Stimulated activated CD4-positive, alpha-beta T cell treated with anti-CD3 and anti-CD28 coated beads, Interleukin-2, amount 100 ng/mL, for 24 hours (primary cell): ENCODE measurements around the gene SETD1A.

Experiments
- DNase-seq, 2 donors: peaks; one replicate each; pipeline ENCODE4 v3.0.0-alpha.2; 2020

Gene SETD1A

DNA sequence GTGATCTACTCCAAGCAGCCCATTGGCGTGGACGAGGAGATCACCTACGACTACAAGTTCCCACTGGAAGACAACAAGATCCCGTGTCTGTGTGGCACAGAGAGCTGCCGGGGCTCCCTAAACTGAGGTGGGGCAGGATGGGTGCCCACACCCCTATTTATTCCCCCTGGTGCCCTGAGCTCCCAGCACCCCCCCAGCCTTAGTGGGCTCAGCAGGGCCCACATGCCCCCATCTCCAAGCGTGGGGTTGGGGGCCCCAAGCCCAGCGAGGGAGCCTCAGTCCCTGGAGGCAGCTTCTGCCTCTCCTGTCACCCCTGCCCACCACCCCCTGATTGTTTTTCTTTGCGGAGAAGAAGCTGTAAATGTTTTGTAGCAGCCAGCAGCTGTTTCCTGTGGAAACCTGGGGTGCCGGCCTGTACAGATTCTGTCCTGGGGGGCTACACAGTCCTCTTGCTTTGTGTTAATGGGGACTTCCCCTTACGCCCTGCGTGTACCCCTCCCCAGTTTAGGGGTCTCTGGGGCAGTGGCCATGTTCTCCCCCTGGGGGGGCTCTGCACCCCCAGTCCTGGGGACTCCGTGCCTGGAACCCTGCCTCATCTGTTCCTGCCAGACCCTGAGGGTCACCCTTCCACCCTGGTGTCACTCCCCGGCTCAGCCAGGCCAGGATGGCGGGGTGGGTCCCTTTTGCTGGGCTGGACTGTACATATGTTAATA is 26.5 kb downstream of the SETD1A start:
- no peak for DNase-seq

DNA sequence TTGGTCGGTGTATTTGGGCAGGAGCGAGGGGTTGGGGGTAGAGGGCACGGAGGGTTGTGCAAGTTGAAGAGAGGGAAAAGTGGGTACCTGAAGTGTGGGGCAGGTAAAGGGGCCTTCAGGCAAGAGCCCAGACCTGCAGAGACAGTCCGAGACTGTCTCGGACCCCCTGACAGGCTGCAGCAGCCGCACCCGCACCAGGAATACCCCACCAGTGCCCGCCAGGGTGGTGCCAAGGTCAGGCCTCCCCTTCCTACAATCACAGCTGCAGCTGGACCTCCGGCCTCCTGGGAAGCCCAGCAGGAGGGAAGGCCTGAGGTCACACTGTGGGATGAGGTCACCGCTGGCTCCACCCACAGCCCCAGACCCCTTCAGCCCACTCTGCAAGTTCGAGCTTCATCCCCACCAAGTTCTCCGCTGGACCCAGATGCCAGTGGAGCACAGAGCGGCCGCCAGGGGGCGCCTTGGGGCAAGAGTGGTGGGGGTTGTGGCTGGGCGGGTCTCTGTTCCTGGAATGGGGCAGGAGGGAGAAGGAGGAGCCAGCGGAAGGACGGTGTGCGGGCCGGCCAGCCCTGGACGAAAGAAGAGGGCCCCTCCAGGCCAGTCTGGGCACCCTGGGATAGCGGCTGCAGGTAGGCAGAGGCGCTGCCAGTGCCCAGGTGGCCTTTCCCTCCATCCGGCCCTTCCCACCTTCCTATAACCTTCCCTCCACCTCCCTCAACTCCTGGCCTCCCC is 27.3 kb downstream of the SETD1A start, which contains the start of gene HSD3B7:
Gene HSD3B7 (plus strand): TSS at position 539 of the 732 bp plus-strand sequence. CDS start 452 bp downstream, outside the sequence.
- peak; percentile 89 to 90 for DNase-seq

DNA sequence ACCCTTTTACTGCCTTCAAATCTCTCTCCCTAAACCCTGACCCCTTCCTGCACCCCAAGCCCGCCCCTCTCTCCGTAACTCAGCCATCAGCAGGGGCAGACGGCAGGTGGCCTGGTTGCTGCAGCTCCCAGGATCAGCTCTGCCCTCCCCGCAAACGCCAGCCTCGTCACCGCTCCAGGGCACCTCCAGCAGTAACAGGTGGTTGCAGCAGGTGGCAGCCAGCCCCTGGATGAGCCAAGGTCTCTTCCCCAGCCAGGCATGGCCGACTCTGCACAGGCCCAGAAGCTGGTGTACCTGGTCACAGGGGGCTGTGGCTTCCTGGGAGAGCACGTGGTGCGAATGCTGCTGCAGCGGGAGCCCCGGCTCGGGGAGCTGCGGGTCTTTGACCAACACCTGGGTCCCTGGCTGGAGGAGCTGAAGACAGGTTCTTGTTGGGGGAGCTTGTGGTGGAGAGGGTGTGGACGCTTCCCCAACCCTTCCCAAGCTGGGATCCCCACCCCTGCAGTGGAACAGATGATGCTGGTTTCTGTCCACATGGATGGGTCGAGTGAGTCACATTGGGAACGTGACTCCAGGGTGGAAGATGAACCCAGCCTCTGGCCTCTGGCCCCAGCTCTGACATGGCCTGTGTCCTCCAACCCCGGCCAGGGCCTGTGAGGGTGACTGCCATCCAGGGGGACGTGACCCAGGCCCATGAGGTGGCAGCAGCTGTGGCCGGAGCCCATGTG is 28.0 kb downstream of the SETD1A start:
- no peak for DNase-seq

DNA sequence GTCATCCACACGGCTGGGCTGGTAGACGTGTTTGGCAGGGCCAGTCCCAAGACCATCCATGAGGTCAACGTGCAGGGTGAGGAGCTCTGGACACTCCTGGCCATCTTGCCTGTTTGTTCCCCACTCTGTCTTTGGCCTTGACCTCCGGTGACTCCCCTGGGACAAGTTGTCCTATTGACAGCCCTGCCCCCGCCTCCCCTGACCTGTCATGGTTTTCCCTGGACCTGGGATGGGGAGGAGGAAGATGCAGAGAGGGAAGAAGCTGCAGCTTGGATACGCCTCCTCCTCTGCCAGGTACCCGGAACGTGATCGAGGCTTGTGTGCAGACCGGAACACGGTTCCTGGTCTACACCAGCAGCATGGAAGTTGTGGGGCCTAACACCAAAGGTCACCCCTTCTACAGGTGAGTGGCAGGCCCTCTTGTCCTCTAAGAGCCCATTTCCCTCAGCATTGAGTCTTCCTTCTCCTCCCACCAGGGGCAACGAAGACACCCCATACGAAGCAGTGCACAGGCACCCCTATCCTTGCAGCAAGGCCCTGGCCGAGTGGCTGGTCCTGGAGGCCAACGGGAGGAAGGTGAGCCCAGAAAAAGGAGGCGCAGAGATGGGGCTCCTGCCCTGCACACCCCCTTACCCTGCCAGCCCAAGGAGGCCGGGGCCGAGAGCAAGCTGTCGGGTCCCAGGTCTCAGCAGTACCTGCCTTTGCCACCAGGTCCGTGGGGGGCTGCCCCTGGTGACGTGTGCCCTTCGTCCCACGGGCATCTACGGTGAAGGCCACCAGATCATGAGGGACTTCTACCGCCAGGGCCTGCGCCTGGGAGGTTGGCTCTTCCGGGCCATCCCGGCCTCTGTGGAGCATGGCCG is 28.8 kb downstream of the SETD1A start:
- no peak for DNase-seq

DNA sequence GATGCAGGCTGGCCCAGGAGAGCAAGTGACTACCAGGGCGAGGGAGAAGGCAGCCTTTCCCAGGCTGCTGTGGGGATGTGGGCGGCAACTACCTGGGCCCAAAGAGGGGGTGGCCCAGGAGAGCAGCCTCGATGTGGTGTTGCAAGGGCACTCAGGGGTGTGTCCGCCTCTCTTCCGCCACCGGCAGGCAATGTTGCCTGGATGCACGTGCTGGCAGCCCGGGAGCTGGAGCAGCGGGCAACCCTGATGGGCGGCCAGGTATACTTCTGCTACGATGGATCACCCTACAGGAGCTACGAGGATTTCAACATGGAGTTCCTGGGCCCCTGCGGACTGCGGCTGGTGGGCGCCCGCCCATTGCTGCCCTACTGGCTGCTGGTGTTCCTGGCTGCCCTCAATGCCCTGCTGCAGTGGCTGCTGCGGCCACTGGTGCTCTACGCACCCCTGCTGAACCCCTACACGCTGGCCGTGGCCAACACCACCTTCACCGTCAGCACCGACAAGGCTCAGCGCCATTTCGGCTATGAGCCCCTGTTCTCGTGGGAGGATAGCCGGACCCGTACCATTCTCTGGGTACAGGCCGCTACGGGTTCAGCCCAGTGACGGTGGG is 30.1 kb downstream of the SETD1A start:
- DNase-seq, result no peak

DNA sequence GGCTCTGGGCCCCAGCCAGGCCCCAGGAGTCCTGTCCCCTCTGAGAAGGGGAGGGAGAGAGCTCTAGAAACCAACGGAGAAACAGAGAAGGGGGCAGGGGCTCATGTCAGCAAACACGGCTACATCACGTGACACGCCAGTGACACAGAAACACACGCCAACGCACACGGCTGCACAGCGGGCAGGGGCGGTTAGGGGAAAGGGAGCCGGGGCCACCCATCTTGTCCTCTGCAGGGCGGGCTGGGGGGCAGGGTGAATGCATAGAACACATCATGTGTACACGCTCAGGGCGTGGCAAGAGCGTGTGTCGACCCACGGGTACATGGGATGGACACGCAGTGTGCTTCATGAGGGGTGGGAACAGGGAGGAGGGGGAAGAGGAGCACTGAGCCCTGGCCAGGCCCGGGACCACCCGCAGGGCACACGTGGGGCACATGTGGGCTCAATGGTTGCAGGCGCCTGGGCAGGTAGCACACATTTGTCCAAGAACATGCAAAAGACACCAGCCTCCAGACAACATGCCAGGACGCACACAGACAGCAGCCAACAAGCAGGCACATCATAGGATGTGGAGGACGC is 32.0 kb downstream of the SETD1A start:
- DNase-seq, result no peak

DNA sequence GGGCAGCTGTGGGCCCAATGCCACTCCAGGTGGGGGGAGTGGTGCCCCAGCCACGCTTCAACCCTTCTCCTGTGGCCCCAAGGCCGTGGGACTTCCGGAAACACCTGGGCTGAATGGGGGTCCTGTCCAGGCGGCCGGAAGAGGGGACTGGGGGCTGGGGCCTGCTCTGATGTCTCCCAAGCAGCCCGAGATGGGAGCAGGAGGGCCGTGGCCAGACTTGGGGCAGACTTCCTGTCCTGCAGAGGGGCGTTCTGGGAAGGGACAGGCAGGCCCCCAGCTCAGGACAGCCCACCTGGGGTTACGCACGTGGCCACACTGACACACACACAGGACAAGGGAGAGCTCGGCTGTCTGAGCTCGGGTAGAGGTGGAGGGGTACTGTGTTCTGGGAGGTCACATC is 32.6 kb downstream of the SETD1A start:
- DNase-seq, result no peak

DNA sequence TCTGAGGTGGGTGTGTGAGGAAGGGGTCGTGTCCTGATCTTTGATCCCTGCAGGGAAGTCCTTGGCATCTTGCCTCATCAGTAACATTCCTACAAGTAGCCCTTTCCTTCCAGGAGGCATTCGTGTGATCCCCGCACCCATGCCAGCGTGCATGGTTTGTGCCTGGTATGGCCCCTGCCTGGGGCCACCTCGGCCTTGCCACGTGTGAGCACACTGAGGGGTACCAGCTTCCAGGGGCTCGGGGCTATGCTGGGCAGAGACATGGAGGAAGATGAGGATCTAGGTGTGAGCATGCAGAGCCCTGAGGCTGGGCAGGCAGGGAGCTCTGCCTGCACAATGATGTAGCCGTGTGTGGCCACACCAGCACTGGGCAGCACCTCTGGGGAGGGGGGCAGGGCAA is 33.5 kb downstream of the SETD1A start:
- no peak for DNase-seq

DNA sequence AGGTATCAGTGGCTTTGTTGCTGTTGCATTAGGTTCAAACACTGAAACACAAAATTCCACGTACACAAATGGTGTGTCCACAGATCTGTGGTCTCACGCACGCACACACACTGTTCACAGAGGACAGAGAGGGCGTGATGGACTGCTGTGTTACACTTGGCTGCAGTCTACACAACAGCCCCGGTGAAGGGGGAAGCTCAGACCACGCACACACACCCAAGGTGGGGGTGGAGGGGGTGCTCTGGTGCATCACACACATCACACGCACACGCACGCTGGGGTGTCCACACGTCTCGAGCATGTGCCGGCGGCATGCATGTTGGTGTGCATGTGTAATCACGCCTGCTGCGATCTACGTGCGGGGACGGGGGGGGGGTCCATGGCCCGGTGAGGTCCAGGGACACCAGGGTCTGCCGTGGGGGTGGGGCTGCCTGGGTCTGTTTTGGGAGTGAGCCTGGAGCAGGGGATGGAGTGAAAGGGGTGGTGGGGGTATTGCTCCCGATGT is 34.8 kb downstream of the SETD1A start:
- no peak for DNase-seq

DNA sequence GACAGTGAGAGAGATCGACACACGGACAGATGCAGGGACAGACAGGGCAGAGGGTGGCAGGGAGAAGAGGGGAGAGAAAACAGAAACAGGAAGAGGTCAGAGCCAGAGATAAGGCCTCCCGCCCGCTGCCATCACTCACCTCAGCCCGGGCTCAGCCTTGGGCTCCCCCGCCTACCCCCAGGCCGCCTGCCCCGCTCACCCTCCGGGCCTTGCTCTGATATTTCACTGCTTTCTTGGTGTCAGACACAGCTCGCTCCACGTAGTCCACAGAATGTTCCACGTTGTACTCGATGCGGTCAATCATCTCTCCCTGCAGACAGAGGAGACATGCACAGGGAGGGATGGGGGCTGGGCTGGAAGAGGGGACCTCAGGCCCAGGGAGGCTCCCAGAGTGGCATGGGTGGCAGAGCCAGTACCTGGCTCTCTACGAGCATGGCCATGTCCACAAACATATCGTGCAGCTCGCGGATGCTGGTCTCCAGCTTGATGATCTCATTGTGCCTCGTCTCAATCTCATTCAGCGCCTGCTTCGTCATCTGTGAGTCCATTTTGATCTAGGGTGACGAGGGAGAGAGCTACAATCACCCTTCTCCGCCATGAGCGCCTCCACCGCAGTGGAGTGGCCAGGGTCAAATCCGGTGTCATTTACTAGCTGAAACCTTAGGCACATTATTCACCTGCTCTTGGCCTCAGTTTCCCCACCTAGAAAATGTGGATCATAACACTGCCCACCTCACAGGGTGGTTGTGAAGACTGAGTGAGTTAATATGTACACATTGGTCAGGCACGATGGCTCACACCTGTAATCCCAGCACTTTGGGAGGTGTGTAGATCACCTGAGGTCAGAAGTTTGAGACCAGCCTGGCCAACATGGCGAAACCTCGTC is 35.6 kb downstream of the SETD1A start:
- no peak for DNase-seq

DNA sequence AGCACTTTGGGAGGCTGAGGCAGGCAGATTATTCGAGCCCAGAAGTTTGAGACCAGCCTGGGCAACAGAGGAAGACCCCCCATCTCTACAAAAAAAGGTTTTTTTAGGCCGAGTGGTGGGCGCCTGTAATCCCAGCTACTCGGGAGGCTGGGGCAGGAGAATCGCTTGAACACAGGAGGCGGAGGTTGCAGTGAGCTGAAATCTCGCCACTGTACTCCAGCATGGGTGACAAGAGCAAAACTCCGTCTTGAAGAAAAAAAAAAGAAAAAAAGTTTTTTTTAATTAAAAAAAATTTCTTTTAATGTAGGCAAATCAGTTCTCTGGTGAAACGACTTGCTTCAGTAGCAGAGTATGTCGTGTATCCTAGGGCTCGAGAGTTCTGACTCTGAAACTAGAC is 38.4 kb downstream of the SETD1A start:
- DNase-seq, result no peak

DNA sequence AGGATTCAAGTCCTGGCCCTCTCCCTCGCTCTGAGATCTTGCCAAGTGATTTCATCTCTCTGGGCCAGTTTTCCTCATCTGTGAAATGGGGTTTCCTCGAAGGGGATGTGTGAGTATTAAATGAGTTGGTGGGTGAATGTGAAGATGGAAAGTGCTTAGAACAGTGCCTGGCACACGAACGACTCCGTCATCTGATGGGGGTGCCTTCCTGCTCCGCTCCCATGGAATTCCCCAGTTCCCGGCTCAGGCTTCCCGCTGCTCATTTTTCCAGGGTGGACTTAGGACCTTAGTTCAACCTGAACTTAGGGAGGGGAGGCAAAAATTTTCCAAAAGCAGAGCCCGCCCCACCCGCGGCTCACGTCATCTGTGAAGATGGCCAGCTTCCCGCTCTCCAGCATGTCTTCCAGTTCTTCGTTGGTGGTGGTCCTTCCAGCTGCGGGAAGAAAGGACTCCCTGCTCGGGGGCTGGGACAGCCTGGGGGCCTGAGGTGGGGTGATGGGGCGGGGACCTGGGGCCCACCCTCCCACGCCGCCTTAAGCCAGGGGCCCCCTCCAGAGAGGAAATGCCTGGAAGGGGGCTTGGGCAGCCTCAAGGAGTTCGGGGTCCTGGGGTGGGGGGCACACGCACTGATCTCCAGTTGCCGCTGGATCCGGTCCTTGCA is 38.9 kb downstream of the SETD1A start:
- no peak for DNase-seq

DNA sequence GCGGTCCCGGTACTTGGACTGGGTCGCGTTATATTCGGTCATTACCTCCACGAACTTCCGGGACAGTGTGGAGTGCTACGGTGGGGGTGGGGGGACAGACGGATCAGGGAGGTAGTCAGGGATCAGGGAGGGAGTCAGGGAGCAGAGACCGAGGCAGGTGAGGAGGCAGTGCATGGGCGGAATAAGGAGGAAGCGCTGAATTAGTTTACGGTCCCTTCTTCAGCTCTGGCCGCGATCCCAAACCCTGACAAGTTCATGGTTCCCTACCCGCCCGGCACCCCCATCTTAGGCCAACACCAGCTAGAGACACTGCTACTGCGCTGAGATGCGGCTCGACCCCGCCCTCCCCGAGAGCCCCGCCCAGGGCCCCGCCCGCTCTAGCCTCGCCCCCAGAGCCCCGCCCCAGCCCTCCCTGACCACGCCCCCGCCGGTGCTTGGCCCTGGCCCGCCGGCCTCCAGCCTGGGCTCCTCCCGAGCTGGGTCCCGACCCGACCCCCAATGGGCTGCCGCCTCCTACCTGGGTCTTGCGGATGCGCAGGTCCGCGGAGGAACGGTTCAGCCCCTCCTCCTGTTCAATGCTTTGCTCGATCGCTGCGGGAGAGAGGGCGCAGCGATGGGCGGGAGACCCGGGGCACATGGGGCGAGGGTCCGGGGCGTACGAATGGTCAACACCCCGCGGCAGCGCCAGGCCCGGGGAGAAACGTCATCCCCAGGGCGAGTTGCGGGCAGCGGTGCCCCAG is 39.6 kb downstream of the SETD1A start:
- DNase-seq, result peak; percentile 82 to 85

DNA sequence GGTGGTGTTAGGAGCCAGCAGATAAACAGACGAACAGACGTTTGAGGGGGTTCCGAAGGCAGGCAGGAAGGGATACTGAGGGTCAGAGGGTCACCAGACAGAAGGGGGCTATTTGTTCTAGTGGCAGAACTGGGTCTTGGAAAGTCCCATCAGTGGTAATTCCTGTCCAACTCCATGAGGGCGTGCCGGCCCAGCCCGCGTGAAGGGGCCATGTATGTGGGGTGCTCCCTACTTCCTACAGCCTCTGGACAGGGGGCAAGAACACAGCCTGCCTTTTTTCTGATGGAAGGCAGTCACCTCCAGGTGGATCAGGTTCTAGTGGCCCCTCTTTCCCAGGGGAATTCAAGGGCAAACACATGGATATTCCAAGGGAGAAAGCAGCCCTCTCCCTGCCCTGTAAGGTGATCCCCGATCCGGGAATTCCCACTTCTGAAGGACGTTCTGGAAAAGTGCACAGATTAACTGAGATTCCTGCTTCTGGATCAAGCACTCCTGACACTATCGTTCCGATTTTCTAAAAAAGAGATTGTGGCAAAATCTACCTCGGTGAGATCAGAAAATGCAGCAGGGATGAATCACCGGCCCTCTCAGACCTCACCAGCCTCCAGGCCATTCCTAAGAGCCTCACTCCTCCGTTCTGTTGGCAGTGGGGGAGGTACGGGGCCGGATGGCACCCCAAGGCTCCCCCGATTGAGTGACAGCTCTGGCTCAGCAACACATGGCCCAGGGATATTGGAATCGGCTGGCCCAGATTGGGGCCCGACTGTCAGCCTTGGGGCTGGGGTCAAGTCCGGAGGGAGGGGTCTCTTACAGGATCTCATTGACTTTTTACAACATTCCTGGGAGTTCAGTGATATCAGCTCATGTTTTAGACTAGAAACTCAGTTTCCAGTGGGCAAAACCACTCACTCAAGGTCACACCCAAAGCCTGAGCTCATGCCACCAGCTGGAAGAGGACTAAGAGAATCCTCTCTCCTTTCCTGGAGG is 40.5 kb downstream of the SETD1A start:
- no peak for DNase-seq

DNA sequence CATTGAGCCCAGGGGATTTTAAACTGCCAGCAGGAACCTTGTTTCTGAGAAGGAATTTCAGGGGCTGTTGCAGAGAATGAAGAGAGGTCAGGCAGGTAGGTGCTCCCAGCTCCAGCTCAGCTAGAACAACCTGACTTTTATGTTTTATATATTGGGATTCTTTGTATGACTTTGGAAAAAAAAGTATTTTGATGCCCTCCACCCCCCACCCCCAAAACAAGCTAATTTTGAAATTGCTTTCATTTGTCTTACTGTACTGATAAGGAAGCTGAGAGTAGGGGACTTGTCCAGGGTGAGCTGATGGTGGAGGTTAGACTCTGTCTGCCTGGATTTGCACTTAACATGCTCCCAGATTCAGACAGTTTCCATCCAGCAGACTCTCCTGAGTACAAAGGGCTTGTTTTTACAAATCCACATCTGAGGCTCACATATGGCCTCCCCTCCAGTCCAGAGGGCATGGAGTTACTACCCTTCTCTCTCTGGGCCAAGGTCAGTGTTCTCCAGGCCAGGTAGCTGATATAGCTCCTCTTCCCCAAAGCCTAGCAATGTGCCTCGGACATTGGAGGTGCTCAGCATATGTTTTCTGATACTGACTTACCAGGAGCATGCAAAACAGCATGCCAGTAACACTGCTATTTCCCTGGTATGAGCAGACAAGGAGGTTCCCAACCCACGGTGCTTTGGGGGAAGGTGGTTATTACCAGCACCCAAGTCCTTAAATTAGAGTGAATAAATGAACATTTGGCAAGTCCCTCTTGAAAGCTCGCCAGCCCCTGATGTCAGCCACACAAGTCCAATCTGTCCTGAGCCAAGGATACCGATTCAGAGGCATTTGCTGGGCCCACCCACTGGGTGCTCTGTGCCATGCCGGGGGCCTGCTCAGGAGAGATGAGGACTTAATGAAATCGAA is 41.6 kb downstream of the SETD1A start:
- no peak for DNase-seq

DNA sequence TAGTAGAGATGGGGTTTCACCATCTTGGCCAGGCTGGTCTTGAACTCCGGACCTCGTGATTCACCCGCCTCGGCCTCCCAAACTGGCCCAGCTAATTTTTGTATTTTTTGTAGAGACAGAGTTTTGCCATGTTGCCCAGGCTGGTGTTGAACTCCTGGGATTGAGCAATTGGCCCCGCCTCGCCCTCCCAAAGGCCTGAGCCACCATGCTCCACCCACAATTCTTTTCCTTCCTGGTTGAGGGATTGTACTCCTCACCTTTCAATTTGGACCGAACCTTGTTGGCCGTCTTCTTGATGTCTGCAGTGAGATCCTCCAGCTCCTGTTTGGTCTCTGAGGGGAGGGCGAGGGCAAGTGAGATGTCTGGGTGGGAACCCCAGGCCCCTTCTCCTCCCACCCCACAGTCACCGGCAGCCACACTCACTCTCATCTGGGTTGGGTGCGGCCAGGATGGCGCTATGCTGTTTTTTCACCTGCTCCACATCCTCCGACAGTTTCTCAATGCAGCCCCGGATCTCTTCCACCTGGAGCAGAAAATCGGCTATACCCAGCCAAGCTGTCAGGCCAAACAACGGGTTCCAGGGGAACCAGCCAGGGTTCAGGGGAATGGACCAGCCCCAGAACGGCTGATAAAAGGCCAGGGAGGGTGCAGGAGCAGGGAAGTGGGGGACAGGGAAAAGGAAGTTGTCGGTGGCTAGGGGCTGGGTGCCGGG is 43.3 kb downstream of the SETD1A start:
- no peak for DNase-seq
